ENCODE data around the gene EPHA4.

Gene EPHA4

GRCh38 chr2:221506469-221506868 lies 65.6 kb downstream of the EPHA4 start:
- H3K27ac ChIP-seq: no peak overlapping the region
- CTCF ChIA-PET: no interaction called here
- POLR2A ChIA-PET (ENCODE audit: low non-redundant PET): no interaction called here
- no peak for DNase-seq (ENCODE audit: low spot score)
- TF ChIP-seq CTCF (conservative IDR thresholded peaks at IDR 0.05; ENCODE audit: low read depth): no peak

DNA sequence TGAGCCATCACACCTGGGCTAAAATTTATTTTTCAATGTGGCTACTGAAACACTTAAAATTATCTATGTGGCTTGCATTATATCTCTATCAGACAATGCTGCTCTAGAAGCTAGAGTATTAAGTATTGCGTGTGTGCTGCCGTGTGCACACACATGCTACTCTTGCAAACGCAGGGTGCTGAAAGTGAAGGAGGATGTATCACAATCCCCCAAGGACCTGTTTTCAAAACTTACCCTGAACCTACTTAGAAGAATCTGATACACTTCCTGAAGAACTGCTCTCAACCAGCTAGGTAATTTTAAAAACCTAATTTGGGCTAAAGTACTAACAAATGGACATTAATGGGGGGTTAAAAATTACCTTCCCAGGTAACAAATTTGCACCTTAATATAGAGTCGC lies 66.5 kb downstream of the EPHA4 start:
- no peak for TF ChIP-seq CTCF (conservative IDR thresholded peaks at IDR 0.05; ENCODE audit: low read depth)
- H3K27ac ChIP-seq: no peak overlapping the region
- ChIA-PET CTCF (no interaction called here), POLR2A (ENCODE audit: low non-redundant PET) (no interaction called here)
- no peak for DNase-seq (ENCODE audit: low spot score)

- H3K27ac ChIP-seq: no peak overlapping the region
- ChIA-PET POLR2A (ENCODE audit: low non-redundant PET) (no interaction called here), CTCF (no interaction called here)
- TF ChIP-seq CTCF (conservative IDR thresholded peaks at IDR 0.05; ENCODE audit: low read depth): no peak
- no peak for DNase-seq (ENCODE audit: low spot score)
Observed at GRCh38 chr2:221504905-221505304, 67.2 kb downstream of the EPHA4 start.

GRCh38 chr2:221503965-221504364 lies 68.1 kb downstream of the EPHA4 start:
- ChIA-PET CTCF (interaction anchor here (0.6 kb wide), 1 partner anchor 1442 kb away, joined by 5 read pairs; no protein-coding TSS in a partner anchor), POLR2A (ENCODE audit: low non-redundant PET) (no interaction called here)
- no peak overlapping the region for H3K27ac ChIP-seq
- DNase-seq (ENCODE audit: low spot score): no peak
- TF ChIP-seq CTCF (conservative IDR thresholded peaks at IDR 0.05; ENCODE audit: low read depth): no peak

- TF ChIP-seq CTCF (conservative IDR thresholded peaks at IDR 0.05; ENCODE audit: low read depth): no peak
- ChIA-PET POLR2A (ENCODE audit: low non-redundant PET) (no interaction called here), CTCF (no interaction called here)
- no peak for DNase-seq (ENCODE audit: low spot score)
- no peak overlapping the region for H3K27ac ChIP-seq
Observed at GRCh38 chr2:221502270-221503010, 69.7 kb downstream of the EPHA4 start.

DNA sequence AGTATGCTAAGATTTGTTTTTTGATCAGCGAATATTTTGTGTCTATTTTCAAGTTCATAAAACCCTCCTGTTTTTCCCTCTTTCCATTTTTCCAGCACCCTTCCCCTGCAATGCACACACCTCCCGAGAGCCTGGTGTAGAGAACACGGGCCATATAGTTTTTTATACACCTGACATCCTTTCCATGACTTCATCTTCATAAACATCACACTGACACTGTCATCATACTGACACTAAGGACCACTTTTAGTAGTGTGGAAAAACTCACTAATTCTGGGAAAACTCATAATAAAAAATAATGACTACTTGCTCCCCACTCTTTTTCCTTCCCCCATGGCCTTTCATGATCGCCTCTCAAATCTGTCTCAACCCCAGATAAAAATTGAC lies 70.2 kb downstream of the EPHA4 start:
- CTCF ChIA-PET: no interaction called here
- TF ChIP-seq CTCF (conservative IDR thresholded peaks at IDR 0.05; ENCODE audit: low read depth): no peak
- POLR2A ChIA-PET (ENCODE audit: low non-redundant PET): no interaction called here
- H3K27ac ChIP-seq: no peak overlapping the region
- no peak for DNase-seq (ENCODE audit: low spot score)
